Measurements from ENCODE around the gene ADIPOR1.
"Not testable (repeated sequence)": the region's sequence is repeated elsewhere in the genome, so short reads cannot be mapped to it uniquely, and the experiment has no call there.

Gene ADIPOR1

DNA sequence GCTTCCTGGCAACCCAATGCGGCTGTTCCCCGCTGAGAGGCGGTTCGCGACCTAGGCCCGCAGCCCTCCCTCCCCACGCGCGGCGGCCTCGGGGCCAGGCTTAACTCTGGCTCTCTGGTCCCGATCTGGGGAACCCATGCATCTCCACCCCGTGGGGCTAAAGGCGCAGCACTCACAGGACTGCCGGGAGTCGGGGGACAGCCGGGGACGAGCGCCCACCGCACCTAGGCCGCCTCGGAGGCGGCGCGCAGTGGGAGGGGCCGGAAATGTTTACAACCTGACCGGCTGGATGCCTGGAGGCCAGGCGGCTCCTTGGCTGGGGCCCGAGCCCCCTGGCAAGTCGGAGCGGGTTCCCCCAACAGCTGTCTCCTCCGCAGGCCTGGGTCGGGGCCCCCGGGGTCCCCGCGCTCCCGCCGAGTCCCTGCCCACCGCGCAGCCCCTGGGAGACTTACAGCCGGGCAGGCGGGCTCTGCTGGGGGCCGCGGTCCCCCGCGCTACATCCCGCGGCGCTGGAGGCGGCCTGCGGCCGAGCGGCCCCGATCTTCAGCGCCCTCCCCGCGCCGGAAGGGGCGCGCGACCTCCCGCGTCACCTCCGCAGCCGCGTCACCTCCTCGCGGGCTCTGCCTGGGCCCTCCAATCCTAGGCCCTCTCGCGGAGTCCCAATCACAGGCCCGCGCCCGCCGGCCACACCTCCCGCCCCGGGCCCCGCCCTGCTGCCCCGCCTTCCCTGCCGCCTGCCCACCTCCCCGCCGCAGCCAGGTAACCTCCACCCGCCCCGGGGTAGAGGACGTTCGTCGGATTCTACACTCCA is at the start of gene ADIPOR1:
TSS of gene ADIPOR1 (minus strand) at position 580 of the 811 bp plus-strand sequence. CDS start 7,242 bp downstream, outside the sequence.
- DNase-seq (ENCODE audit: low read depth) = peak; percentile 86

GRCh38 chr1:203006948-203007871 is 49.1 kb upstream of the ADIPOR1 start, which contains the start of gene TMEM183A:
Gene TMEM183A, plus strand, starts transcription at chr1:203007374. Its CDS starts 92 bp downstream, at chr1:203007466.
- DNase-seq (ENCODE audit: low read depth) = peak; percentile 97

GRCh38 chr1:203005395-203006142 is 47.5 kb upstream of the ADIPOR1 start:
- DNase-seq (ENCODE audit: low read depth) = not testable (repeated sequence)

GRCh38 chr1:203002951-203003350 is 44.8 kb upstream of the ADIPOR1 start:
- DNase-seq (ENCODE audit: low read depth) = no peak

- no peak for DNase-seq (ENCODE audit: low read depth)
These were observed 43.9 kb upstream of the ADIPOR1 start for GRCh38 chr1:203001986-203002385.

GRCh38 chr1:203000217-203000944 is 42.3 kb upstream of the ADIPOR1 start:
- DNase-seq (ENCODE audit: low read depth) = no peak

- peak; percentile 57 for DNase-seq (ENCODE audit: low read depth)
These were observed 41.0 kb upstream of the ADIPOR1 start for GRCh38 chr1:202998836-202999750.

DNA sequence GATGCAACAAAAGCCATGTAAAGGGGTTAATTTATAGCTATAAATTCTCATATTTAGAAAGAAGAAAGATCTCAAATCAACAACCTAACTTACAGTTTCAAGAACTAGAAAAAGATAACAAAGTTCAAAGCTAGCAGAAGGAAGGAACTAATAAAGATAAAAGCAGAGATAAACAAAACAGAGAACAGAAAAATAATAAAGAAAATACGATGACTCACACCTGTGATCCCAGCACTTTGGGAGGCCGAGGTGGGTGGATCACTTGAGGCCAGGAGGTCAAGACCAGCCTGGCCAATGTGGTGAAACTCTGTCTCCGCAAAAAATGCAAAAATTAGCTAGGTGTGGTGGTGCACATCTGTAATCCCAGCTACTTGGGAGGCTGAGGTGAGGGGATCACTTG is 36.6 kb upstream of the ADIPOR1 start:
- no peak for DNase-seq (ENCODE audit: low read depth)

GRCh38 chr1:202991112-202991511 is 33.0 kb upstream of the ADIPOR1 start:
- DNase-seq (ENCODE audit: low read depth) = no peak

GRCh38 chr1:202989879-202990278 is 31.8 kb upstream of the ADIPOR1 start:
- no peak for DNase-seq (ENCODE audit: low read depth)

DNA sequence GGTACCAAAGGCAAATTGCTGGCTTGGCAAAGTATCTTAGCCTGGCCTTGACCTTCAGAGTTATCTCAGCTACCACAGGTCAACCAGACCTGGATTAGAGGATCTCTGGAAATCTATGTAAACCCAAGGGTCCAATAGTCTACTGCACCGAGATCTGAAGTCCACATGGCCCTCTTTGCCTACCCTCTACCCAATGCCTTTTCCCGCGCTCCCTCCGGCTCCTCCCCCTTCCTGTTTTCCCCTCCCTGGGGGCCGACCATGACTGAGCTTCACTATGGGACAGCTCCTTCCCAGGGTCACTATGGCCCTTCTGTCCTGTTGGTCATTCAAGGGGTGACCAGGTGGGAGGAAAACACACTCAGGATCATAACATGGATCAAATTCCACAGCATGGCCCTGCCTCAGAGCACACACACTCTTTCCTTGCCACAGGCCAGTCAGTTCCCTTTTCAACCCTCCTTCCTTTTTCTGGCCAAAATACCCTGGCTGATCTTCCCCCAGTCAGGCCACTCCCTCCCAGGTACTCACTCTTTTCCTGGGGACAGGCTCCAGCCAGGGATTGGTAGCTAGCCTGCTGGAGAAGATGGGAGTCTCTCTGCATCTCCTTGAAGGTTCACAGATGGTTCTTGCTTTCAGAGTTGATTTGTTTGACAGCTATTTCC is 29.9 kb upstream of the ADIPOR1 start:
- DNase-seq (ENCODE audit: low read depth) = no peak

- no peak for DNase-seq (ENCODE audit: low read depth)
These were observed 29.1 kb upstream of the ADIPOR1 start for GRCh38 chr1:202987255-202987654.

DNA sequence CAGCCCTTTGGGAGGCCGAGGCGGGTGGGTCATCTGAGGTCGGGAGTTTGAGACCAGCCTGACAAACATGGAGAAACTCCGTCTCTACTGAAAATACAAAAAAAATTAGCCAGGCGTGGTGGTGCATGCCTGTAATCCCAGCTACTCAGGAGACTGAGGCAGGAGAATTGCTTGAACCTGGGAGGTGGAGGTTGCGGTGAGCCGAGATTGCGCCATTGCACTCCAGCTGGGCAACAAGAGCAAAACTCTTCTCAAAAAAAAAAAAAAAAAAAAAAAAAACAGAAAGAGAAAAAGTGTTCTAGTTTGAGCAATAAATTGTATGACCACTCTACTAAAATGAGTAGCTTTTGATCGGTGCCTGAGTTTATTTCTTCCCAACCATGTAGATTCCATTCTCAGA is 28.0 kb upstream of the ADIPOR1 start:
- not testable (repeated sequence) for DNase-seq (ENCODE audit: low read depth)

DNA sequence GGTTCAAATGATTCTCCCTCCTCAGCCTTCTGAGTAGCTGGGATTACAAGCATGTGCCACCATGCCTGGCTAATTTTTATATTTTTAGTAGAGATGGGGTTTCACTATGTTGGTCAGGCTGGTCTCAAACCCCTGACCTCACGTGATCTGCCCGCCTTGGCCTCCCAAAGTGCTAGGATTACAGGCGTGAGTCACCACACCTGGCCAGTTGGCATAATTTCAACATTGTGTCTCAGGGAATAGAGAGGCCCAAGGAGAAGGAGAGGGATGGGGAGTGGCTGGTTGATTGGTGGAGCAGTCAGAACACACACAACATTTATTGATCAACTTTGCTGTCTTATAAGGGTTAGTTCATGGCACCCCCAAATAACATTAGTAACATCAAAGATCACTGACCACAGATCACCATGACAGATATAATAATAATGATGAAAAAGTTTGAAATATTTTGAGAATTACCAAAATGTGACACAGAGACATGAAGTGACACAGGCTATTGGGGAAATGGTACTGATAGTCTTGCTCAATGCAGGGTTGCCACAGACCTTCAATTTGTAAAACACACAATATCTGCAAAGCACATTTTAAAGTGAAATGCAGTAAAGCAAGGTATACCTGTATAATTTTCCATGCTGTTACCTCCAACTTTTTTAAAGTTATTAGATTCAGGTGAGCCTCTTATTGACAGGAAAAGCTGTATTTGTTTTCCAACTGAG is 24.8 kb upstream of the ADIPOR1 start:
- no peak for DNase-seq (ENCODE audit: low read depth)

DNA sequence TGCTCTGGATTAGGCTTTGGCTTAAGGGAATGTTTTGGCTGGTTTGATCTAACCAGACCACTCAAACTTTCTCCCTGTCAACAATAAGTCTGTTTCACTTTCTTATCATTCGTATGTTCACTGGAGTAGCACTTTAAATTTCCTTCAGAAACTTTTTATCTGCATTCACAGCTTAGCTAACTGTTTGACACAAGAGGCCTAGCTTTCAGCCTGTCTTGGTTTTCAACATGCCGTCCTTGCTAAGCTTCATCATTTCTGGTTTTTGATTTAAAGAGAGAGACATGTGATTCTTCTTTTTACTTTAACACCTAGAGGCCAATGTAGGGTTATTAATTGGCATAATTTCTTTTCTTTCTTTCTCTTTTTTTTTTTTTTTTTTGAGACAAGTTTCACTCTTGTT is 23.8 kb upstream of the ADIPOR1 start:
- no peak for DNase-seq (ENCODE audit: low read depth)

DNA sequence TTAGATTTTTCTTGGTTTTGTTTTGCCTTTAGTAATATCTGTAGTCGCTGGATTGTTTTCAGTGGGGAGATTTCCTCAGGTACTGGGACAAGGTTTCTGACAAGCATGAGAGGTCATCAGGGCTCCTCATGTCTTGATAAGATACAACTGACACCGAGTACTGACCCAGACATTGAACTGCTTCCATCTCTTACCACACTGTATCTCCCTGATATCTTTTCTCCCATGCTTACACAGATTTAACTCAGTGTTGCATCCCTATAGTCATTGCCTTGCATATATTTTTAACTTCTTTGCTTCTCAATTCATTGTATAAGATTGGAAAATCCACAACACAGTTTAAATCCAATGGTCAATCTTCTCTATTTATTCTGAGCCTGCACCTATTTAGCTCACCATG is 21.3 kb upstream of the ADIPOR1 start:
- no peak for DNase-seq (ENCODE audit: low read depth)

GRCh38 chr1:202976633-202977032 is 18.5 kb upstream of the ADIPOR1 start:
- no peak for DNase-seq (ENCODE audit: low read depth)

- no peak for DNase-seq (ENCODE audit: low read depth)
These were observed 16.7 kb upstream of the ADIPOR1 start for GRCh38 chr1:202974856-202975255.

- DNase-seq (ENCODE audit: low read depth) = no peak
These were observed 13.9 kb upstream of the ADIPOR1 start for GRCh38 chr1:202972046-202972445.

Measured in EH (cell line).